ENCODE data around the gene TLR3. TPM values are rescaled to one million over a fixed set of nuclear protein-coding genes. Genes with fewer than 3 reads are reported as not detected.

TLR3 gene
- total RNA-seq, 1 donor from 2014 or later: 26.8 TPM

GRCh38 chr4:186058253-186058979 lies 10.5 kb upstream of the TLR3 start:
- ATAC-seq: no peak
- no peak overlapping the region for H3K4me3 ChIP-seq
- DNase-seq: no peak
- no peak for TF ChIP-seq CTCF (IDR thresholded peaks at IDR 0.05)
- no peaks in the 10 kb centered on the region for H3K27me3 ChIP-seq (ENCODE audit: low read depth)
- no peaks in the 10 kb centered on the region for H3K4me1 ChIP-seq
- no peaks in the 10 kb centered on the region for H3K9me3 ChIP-seq
- no peaks in the 10 kb centered on the region for H3K36me3 ChIP-seq
- intact Hi-C loops (cut with DNase I): no loop called here
- no peak overlapping the region for H3K27ac ChIP-seq

- Histone ChIP-seq H3K4me3 (no peak overlapping the region), H3K27me3 (ENCODE audit: low read depth) (no peaks in the 10 kb centered on the region), H3K9me3 (no peaks in the 10 kb centered on the region), H3K27ac (no peak overlapping the region), H3K36me3 (no peaks in the 10 kb centered on the region), H3K4me1 (no peaks in the 10 kb centered on the region)
- no peak for TF ChIP-seq CTCF (IDR thresholded peaks at IDR 0.05)
- ATAC-seq: no peak
- intact Hi-C loops (cut with DNase I): no loop called here
- DNase-seq: no peak
Measured at GRCh38 chr4:186058980-186059316, 10.0 kb upstream of the TLR3 start.

GRCh38 chr4:186061921-186062320 lies 7.0 kb upstream of the TLR3 start:
- no peak for TF ChIP-seq CTCF (IDR thresholded peaks at IDR 0.05)
- H3K27me3 ChIP-seq (ENCODE audit: low read depth): no peaks in the 10 kb centered on the region
- no peaks in the 10 kb centered on the region for H3K9me3 ChIP-seq
- no peaks in the 10 kb centered on the region for H3K4me1 ChIP-seq
- H3K36me3 ChIP-seq: no peaks in the 10 kb centered on the region
- no peak for DNase-seq
- intact Hi-C loops (cut with DNase I): no loop called here
- no peak overlapping the region for H3K4me3 ChIP-seq
- H3K27ac ChIP-seq: no peak overlapping the region
- no peak for ATAC-seq

GRCh38 chr4:186067757-186068385 lies 1.1 kb upstream of the TLR3 start:
- no peaks in the 10 kb centered on the region for H3K4me1 ChIP-seq
- H3K4me3 ChIP-seq: peak overlapping the region; percentile 65
- H3K27ac ChIP-seq: peak overlapping the region; percentile 81
- H3K9me3 ChIP-seq: no peaks in the 10 kb centered on the region
- DNase-seq: peak; percentile 71
- ATAC-seq: peak; percentile 93 to 95
- intact Hi-C loops (cut with DNase I): no loop called here
- peak; percentile 68 for TF ChIP-seq CTCF (IDR thresholded peaks at IDR 0.05)
- no peaks in the 10 kb centered on the region for H3K36me3 ChIP-seq
- no peaks in the 10 kb centered on the region for H3K27me3 ChIP-seq (ENCODE audit: low read depth)

- H3K9me3 ChIP-seq: no peaks in the 10 kb centered on the region
- no peaks in the 10 kb centered on the region for H3K27me3 ChIP-seq (ENCODE audit: low read depth)
- H3K36me3 ChIP-seq: no peaks in the 10 kb centered on the region
- peak overlapping the region; percentile 81 for H3K27ac ChIP-seq
- H3K4me3 ChIP-seq: peak overlapping the region; percentile 65
- no peak for ATAC-seq
- peaks cover 11% of the 10 kb centered on the region for H3K4me1 ChIP-seq
- intact Hi-C loops (cut with DNase I): no loop called here
- DNase-seq: no peak
- TF ChIP-seq CTCF (IDR thresholded peaks at IDR 0.05): no peak
Measured at GRCh38 chr4:186069729-186070128, 773 bp downstream of the TLR3 start.
